WTC11 (cell line): ENCODE data around the gene ATP6V0D1. TPM values are rescaled to one million over a fixed set of nuclear protein-coding genes. Genes with fewer than 3 reads are reported as not detected.

ENCODE experiments used
- ATAC-seq: fragments of 200-7000 bp; cut with Tn5 transposase; 2 replicates; pipeline ENCODE4 v1.10.0; 2021; ENCODE audit warnings: mild to moderate bottlenecking, moderate library complexity
- CTCF ChIA-PET: fragments of 300-600 bp; sonication (Branson Sonifier 250); formaldehyde crosslinking; loops from one replicate; lab custom pipeline; 2021; ENCODE audit warnings: antibody characterized with exemption; lab: Charles Lee
- POLR2A ChIA-PET: fragments of 350-600 bp; sonication (Branson Sonifier 250); formaldehyde crosslinking; loops from one replicate; lab custom pipeline; 2021; ENCODE audit warnings: antibody characterized with exemption; lab: Charles Lee
- DNase-seq: peaks from one replicate; pipeline ENCODE4 v3.0.0; 2021; ENCODE audit warnings: low spot score
- H3K27ac Mint-ChIP-seq: 2 replicates; pipeline ENCODE4 v1.8.0; 2021; ENCODE audit warnings: mixed read lengths
- H3K27me3 Mint-ChIP-seq: 2 replicates; pipeline ENCODE4 v1.8.0; 2021; ENCODE audit warnings: low read depth, mild to moderate bottlenecking, moderate library complexity, mixed read lengths
- H3K36me3 Mint-ChIP-seq: 2 replicates; pipeline ENCODE4 v1.8.0; 2021; ENCODE audit warnings: mixed read lengths
- H3K4me1 Mint-ChIP-seq: 2 replicates; pipeline ENCODE4 v1.8.0; 2022; ENCODE audit warnings: mixed read lengths
- H3K4me3 Mint-ChIP-seq: 2 replicates; pipeline ENCODE4 v1.8.0; 2021; ENCODE audit warnings: mild to moderate bottlenecking, moderate library complexity, mixed read lengths
- H3K9me3 Mint-ChIP-seq: 2 replicates; pipeline ENCODE4 v1.8.0; 2021; ENCODE audit warnings: mixed read lengths
- AR ChIP-seq: fragments of 250-450 bp; sonication (Bioruptor Pico); IDR thresholded peaks from 2 replicates; pipeline ENCODE4 v1.9.0; 2021; ENCODE audit warnings: mild to moderate bottlenecking
- ARID4B ChIP-seq: sonication (generic); formaldehyde crosslinking; IDR thresholded peaks from 2 replicates; pipeline ENCODE4 v1.8.0; 2023; ENCODE audit warnings: missing genetic modification reagents, mild to moderate bottlenecking, borderline replicate concordance
- ATF3 ChIP-seq: sonication (generic); formaldehyde crosslinking; conservative IDR thresholded peaks from 2 replicates; pipeline ENCODE4 v1.8.1; 2022; ENCODE audit warnings: mild to moderate bottlenecking, missing genetic modification reagents
- FOXK1 ChIP-seq: sonication (generic); formaldehyde crosslinking; IDR thresholded peaks from 2 replicates; pipeline ENCODE4 v1.8.0; 2022; ENCODE audit warnings: mild to moderate bottlenecking, moderate library complexity, missing genetic modification reagents
- MYBL2 ChIP-seq: sonication (generic); formaldehyde crosslinking; IDR thresholded peaks from 2 replicates; pipeline ENCODE4 v1.8.1; 2023; ENCODE audit warnings: mild to moderate bottlenecking, moderate library complexity, missing genetic modification reagents
- NR2C2 ChIP-seq: sonication (generic); formaldehyde crosslinking; IDR thresholded peaks from 2 replicates; pipeline ENCODE4 v1.8.0; 2022; ENCODE audit warnings: mild to moderate bottlenecking, missing genetic modification reagents
- NR3C1 ChIP-seq: sonication (generic); formaldehyde crosslinking; conservative IDR thresholded peaks from 2 replicates; pipeline ENCODE4 v1.8.1; 2023; ENCODE audit warnings: low read depth, mild to moderate bottlenecking, missing genetic modification reagents
- RORB ChIP-seq: fragments of 250-450 bp; sonication (Bioruptor Pico); IDR thresholded peaks from 2 replicates; pipeline ENCODE4 v1.9.0; 2021; ENCODE audit warnings: mild to moderate bottlenecking
- SOX15 ChIP-seq: fragments of 250-450 bp; sonication (Bioruptor Pico); IDR thresholded peaks from 2 replicates; pipeline ENCODE4 v1.9.0; 2021; ENCODE audit warnings: mild to moderate bottlenecking
- TCF7 ChIP-seq: sonication (generic); formaldehyde crosslinking; IDR thresholded peaks from 2 replicates; pipeline ENCODE4 v1.8.0; 2022; ENCODE audit warnings: mild to moderate bottlenecking, low read depth, missing genetic modification reagents, moderate library complexity
- ZBTB21 ChIP-seq: sonication (generic); formaldehyde crosslinking; IDR thresholded peaks from 2 replicates; pipeline ENCODE4 v1.8.1; 2023; ENCODE audit warnings: mild to moderate bottlenecking, missing genetic modification reagents, borderline replicate concordance
- ZNF121 ChIP-seq: sonication (generic); formaldehyde crosslinking; IDR thresholded peaks from 2 replicates; pipeline ENCODE4 v1.8.0; 2023; ENCODE audit warnings: missing genetic modification reagents
- ZNF396 ChIP-seq: fragments of 250-450 bp; sonication (Bioruptor Pico); IDR thresholded peaks from 2 replicates; pipeline ENCODE4 v1.8.0; 2021; ENCODE audit warnings: mild to moderate bottlenecking, moderate library complexity, borderline replicate concordance
- total RNA-seq: library from RNA; stranded (reverse); gene quantifications from 3 replicates; pipeline ENCODE4 v1.2.3, GENCODE V29; 2021
- TF ChIP-seq, protein P1 (sequence below): sonication (generic); formaldehyde crosslinking; IDR thresholded peaks from 2 replicates; pipeline ENCODE4 v1.8.0; 2022; ENCODE audit warnings: mild to moderate bottlenecking, missing genetic modification reagents
- TF ChIP-seq, protein P2 (sequence below): sonication (generic); formaldehyde crosslinking; IDR thresholded peaks from 2 replicates; pipeline ENCODE4 v1.8.0; 2023; ENCODE audit warnings: missing genetic modification reagents
- TF ChIP-seq, protein P3 (sequence below): fragments of 250-450 bp; sonication (Bioruptor Pico); IDR thresholded peaks from 2 replicates; pipeline ENCODE4 v1.8.0; 2021; ENCODE audit warnings: mild to moderate bottlenecking
- TF ChIP-seq, protein P4 (sequence below): sonication (generic); formaldehyde crosslinking; IDR thresholded peaks from 2 replicates; pipeline ENCODE4 v1.8.1; 2022; ENCODE audit warnings: low read depth, missing genetic modification reagents, borderline replicate concordance
- TF ChIP-seq, protein P5 (sequence below): fragments of 200-600 bp; IDR thresholded peaks from 2 replicates; pipeline ENCODE4 v1.8.0; 2022; ENCODE audit warnings: antibody characterized with exemption

The ATP6V0D1 gene
- total RNA-seq, 1 experiment from 2014 or later = 44.1 TPM

DNA sequence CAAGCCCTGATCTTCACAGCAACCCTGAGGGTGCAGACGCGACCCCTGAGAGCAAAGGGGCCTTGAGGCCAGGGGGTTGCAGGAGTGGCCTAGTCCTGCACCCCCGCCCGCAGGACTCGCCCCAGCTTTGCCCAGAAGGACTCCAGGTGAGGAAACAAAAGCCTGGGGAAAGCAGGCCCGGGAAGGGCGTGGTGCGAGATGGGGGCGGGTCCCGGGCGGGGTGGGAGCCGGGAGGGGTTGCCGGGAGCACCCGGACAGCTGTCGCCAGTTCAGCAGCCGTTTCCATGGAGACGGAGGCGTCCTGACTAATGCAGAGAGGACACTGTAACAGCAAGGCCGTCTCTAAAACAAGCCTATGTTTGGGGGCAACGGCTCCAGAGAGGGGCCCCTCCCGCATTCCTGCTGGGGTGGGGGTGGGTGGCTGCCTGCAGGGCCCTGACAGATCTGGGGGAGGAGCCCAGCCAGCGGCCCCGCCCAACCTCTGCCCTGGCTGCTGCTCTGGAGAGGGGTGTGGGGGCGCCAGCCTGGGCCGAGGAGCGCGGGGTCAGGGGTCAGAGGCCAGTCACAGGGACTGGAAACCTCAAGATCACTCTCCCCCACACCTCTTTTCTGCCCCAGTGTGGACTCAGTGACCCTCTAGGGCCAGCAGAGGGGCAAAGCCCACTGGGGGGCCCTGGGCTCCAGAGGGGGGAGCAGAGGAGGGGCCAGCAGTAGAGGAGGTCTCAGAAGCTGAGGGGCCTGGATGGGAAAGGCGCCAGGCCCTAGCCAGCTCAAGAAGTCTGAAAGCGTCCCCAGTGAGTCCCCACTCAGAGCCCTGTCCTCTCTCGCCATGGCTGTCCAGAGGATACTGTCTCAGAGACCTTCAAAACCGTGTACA is 84.6 kb downstream of the ATP6V0D1 start:
- CTCF ChIA-PET = interaction anchor here (0.5 to 6.8 kb wide), 18 partner anchors 9 to 433 kb away, joined by 3 to 65 read pairs (median 3); partner anchors contain the start of genes ATP6V0D1, KCTD19, LRRC36 and TMEM208
- DNase-seq = peak; percentile 88
- TF ChIP-seq, protein P1, sequence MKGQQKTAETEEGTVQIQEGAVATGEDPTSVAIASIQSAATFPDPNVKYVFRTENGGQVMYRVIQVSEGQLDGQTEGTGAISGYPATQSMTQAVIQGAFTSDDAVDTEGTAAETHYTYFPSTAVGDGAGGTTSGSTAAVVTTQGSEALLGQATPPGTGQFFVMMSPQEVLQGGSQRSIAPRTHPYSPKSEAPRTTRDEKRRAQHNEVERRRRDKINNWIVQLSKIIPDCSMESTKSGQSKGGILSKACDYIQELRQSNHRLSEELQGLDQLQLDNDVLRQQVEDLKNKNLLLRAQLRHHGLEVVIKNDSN (CRISPR knock-in tag) = no peak
- TF ChIP-seq ARID4B (CRISPR knock-in tag) (0 out of 2 replicates have a peak, but pooled peaks have one; percentile 38), ZNF121 (no peak), FOXK1 (CRISPR knock-in tag) (no peak), ZNF396 (CRISPR knock-in tag) (no peak), RORB (CRISPR knock-in tag) (no peak), NR3C1 (CRISPR knock-in tag) (no peak)
- TF ChIP-seq, protein P2, sequence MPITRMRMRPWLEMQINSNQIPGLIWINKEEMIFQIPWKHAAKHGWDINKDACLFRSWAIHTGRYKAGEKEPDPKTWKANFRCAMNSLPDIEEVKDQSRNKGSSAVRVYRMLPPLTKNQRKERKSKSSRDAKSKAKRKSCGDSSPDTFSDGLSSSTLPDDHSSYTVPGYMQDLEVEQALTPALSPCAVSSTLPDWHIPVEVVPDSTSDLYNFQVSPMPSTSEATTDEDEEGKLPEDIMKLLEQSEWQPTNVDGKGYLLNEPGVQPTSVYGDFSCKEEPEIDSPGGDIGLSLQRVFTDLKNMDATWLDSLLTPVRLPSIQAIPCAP = no peak
- TF ChIP-seq, all 79 proteins: peak for 1
- POLR2A ChIA-PET = no interaction called here
- Mint-ChIP-seq H3K27ac (no peak overlapping the region), H3K9me3 (no peaks in the 10 kb centered on the region), H3K36me3 (no peaks in the 10 kb centered on the region), H3K27me3 (peaks cover 57% of the 10 kb centered on the region), H3K4me1 (peaks cover 23% of the 10 kb centered on the region), H3K4me3 (peak overlapping the region; percentile 47; the same call in 1 of the 2 replicates)
- peak; percentile 27 for ATAC-seq

DNA sequence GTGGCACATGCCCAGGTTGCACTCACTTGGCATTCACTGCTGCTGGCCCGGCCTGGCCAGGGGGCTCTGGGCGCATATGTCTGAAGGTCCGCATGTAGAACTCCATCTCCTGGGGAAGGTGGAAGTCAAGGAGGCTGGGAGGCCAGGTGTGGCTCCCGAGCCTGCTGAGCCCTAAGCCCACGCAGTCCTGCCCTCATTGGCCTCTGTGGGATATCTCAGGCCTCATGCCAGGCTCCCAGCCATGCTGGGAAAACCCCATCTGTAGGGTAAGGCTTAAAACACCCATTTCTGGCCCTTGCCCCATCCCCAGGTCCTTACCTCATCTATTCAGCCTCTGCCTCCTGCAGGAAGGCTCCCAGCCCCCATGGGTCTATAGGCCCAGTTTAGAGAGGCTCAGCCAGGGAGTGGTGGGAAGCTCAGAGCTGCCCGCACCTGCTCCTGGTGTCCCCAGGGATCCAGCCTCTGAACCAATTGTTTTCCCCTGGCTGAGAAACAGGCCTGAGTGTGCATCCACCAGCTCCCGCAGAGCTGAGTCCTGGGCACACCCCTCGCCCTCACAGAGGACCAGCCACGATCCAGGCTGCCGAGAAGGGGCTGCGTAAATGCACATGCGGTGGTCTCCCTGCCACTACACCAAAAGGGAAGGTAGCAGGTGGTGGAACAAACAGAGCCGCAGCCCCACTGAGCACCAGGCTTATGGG is 85.3 kb downstream of the ATP6V0D1 start:
- Mint-ChIP-seq H3K27ac (no peak overlapping the region), H3K4me3 (peak overlapping the region; percentile 30; the same call in 1 of the 2 replicates), H3K27me3 (peaks cover 59% of the 10 kb centered on the region), H3K4me1 (peaks cover 23% of the 10 kb centered on the region), H3K36me3 (no peaks in the 10 kb centered on the region), H3K9me3 (no peaks in the 10 kb centered on the region)
- ATAC-seq (no peak), DNase-seq (no peak)
- ChIA-PET POLR2A (no interaction called here), CTCF (interaction anchor here (0.5 to 6.8 kb wide), 18 partner anchors 9 to 432 kb away, joined by 3 to 65 read pairs (median 3); partner anchors contain the start of genes ATP6V0D1, KCTD19, LRRC36 and TMEM208)
- TF ChIP-seq, protein P3, sequence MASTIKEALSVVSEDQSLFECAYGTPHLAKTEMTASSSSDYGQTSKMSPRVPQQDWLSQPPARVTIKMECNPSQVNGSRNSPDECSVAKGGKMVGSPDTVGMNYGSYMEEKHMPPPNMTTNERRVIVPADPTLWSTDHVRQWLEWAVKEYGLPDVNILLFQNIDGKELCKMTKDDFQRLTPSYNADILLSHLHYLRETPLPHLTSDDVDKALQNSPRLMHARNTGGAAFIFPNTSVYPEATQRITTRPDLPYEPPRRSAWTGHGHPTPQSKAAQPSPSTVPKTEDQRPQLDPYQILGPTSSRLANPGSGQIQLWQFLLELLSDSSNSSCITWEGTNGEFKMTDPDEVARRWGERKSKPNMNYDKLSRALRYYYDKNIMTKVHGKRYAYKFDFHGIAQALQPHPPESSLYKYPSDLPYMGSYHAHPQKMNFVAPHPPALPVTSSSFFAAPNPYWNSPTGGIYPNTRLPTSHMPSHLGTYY = no peak
- no peak for TF ChIP-seq MYBL2 (CRISPR knock-in tag)
- TF ChIP-seq, protein P4, sequence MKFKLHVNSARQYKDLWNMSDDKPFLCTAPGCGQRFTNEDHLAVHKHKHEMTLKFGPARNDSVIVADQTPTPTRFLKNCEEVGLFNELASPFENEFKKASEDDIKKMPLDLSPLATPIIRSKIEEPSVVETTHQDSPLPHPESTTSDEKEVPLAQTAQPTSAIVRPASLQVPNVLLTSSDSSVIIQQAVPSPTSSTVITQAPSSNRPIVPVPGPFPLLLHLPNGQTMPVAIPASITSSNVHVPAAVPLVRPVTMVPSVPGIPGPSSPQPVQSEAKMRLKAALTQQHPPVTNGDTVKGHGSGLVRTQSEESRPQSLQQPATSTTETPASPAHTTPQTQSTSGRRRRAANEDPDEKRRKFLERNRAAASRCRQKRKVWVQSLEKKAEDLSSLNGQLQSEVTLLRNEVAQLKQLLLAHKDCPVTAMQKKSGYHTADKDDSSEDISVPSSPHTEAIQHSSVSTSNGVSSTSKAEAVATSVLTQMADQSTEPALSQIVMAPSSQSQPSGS (CRISPR knock-in tag) = no peak
- no peak for TF ChIP-seq TCF7 (CRISPR knock-in tag)
- TF ChIP-seq SOX15 (CRISPR knock-in tag) = no peak
- TF ChIP-seq RORB (CRISPR knock-in tag) = no peak
- no peak for TF ChIP-seq ATF3 (CRISPR knock-in tag)
- TF ChIP-seq, protein P5, sequence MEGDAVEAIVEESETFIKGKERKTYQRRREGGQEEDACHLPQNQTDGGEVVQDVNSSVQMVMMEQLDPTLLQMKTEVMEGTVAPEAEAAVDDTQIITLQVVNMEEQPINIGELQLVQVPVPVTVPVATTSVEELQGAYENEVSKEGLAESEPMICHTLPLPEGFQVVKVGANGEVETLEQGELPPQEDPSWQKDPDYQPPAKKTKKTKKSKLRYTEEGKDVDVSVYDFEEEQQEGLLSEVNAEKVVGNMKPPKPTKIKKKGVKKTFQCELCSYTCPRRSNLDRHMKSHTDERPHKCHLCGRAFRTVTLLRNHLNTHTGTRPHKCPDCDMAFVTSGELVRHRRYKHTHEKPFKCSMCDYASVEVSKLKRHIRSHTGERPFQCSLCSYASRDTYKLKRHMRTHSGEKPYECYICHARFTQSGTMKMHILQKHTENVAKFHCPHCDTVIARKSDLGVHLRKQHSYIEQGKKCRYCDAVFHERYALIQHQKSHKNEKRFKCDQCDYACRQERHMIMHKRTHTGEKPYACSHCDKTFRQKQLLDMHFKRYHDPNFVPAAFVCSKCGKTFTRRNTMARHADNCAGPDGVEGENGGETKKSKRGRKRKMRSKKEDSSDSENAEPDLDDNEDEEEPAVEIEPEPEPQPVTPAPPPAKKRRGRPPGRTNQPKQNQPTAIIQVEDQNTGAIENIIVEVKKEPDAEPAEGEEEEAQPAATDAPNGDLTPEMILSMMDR = no peak
- TF ChIP-seq AR = no peak
- TF ChIP-seq ZBTB21 = no peak
- TF ChIP-seq NR2C2 (CRISPR knock-in tag) = no peak
